Natural killer cell (primary cell): Measurements from ENCODE around the gene EEPD1. TPM values are rescaled to one million over a fixed set of nuclear protein-coding genes. Genes with fewer than 3 reads are reported as not detected.

ENCODE experiments used
- ATAC-seq, 3 donors: fragments of 150-1000 bp in 2 of 3; fragments of 200-7000 bp in 1 of 3; cut with Tn5 transposase; 1 replicate in 1 of 3; 2 replicates in 2 of 3; pipeline ENCODE4 v1.10.0; 2021; ENCODE audit warnings: mild to moderate bottlenecking in 2 of 3, moderate library complexity in 2 of 3
- DNase-seq, 2 donors: peaks; one replicate each; pipeline versions ENCODE4 v3.0.0 to v3.0.0-alpha.2; 2013 to 2021; ENCODE audit warnings: mixed read lengths in 1 of 2
- H3K27ac ChIP-seq: one replicate; pipeline ENCODE4 v1.5.1; 2013; ENCODE audit warnings: mild to moderate bottlenecking, low read length
- H3K27me3 ChIP-seq: one replicate; pipeline ENCODE4 v1.6.1; 2013; ENCODE audit warnings: low read length; ENCODE audit not compliant: control insufficient read depth, insufficient read depth
- H3K36me3 ChIP-seq: one replicate; pipeline ENCODE4 v1.6.1; 2013; ENCODE audit warnings: low read length; ENCODE audit not compliant: control insufficient read depth, insufficient read depth
- H3K4me1 ChIP-seq: one replicate; pipeline ENCODE4 v1.6.1; 2013; ENCODE audit warnings: low read length; ENCODE audit not compliant: control insufficient read depth, insufficient read depth
- H3K4me3 ChIP-seq: one replicate; pipeline ENCODE4 v1.5.1; 2013; ENCODE audit warnings: low read length
- H3K9me3 ChIP-seq: one replicate; pipeline ENCODE4 v1.6.1; 2013; ENCODE audit warnings: low read length; ENCODE audit not compliant: control insufficient read depth, insufficient read depth
- H3K27ac Mint-ChIP-seq, 2 donors: one replicate each; pipeline ENCODE4 v1.8.0; 2022; ENCODE audit warnings: mild to moderate bottlenecking in 2 of 2, mixed read lengths in 2 of 2, moderate library complexity in 1 of 2
- H3K27me3 Mint-ChIP-seq, 2 donors: one replicate each; pipeline ENCODE4 v1.8.0; 2022; ENCODE audit warnings: low read depth in 2 of 2, mixed read lengths in 2 of 2
- H3K36me3 Mint-ChIP-seq: one replicate; pipeline ENCODE4 v1.8.0; 2022; ENCODE audit warnings: mixed read lengths
- H3K4me1 Mint-ChIP-seq, 2 donors: one replicate each; pipeline ENCODE4 v1.8.0; 2022; ENCODE audit warnings: mixed read lengths in 2 of 2
- H3K4me3 Mint-ChIP-seq: one replicate; pipeline ENCODE4 v1.8.0; 2022; ENCODE audit warnings: mild to moderate bottlenecking, moderate library complexity, mixed read lengths
- H3K9me3 Mint-ChIP-seq, 2 donors: one replicate each; pipeline ENCODE4 v1.8.0; 2022; ENCODE audit warnings: mixed read lengths in 2 of 2
- CTCF ChIP-seq: fragments of 200-600 bp; IDR thresholded peaks from one replicate; pipeline ENCODE4 v1.8.0; 2022; ENCODE audit warnings: antibody characterized with exemption
- WGBS: methylation state at CpG from one replicate; pipeline ENCODE4 v1.1.7; 2013; ENCODE audit warnings: missing lambda C conversion rate; ENCODE audit not compliant: insufficient coverage; 5-methylcytosine and 5-hydroxymethylcytosine counted together
- intact Hi-C: fragments of 100-400 bp; cut with micrococcal nuclease; formaldehyde crosslinking; loops from one replicate; pipeline ENCODE4 v1.14.2; 2022
- total RNA-seq, 4 donors: library from RNA; stranded (reverse); fragments of 120-200 nt in 1 of 4; gene quantifications; one replicate each; pipeline versions ENCODE4 v1.2.3 to v1.2.4, GENCODE V29; 2013 to 2022

Gene EEPD1
- total RNA-seq, 3 donors from 2014 or later (not counting 1 experiment from before 2014, with no cell fraction given) = 0.45 to 4.9 (median 1.4) TPM

GRCh38 chr7:36165802-36166201 lies 12.7 kb downstream of the EEPD1 start:
- no peak overlapping the region for H3K27ac ChIP-seq
- DNase-seq = no peak

GRCh38 chr7:36167403-36168050 lies 14.5 kb downstream of the EEPD1 start:
- no peaks in the 10 kb centered on the region for H3K9me3 Mint-ChIP-seq
- Histone ChIP-seq H3K36me3 (no peaks in the 10 kb centered on the region), H3K4me1 (no peaks in the 10 kb centered on the region), H3K9me3 (no peaks in the 10 kb centered on the region), H3K27me3 (no peaks in the 10 kb centered on the region), H3K27ac (no peak overlapping the region), H3K4me3 (no peak overlapping the region)
- H3K4me1 Mint-ChIP-seq = no peaks in the 10 kb centered on the region
- H3K27me3 Mint-ChIP-seq = peaks cover 0 to 2% of the 10 kb centered on the region in 2 donors
- H3K36me3 Mint-ChIP-seq = no peaks in the 10 kb centered on the region
- WGBS = 96% methylated on average over 10 of the region's 12 CpGs
- DNase-seq (no peak), ATAC-seq (no peak)
- H3K27ac Mint-ChIP-seq = no peak overlapping the region
- H3K4me3 Mint-ChIP-seq = no peak overlapping the region
- intact Hi-C loops = no loop called here
- no peak for TF ChIP-seq CTCF

More at GRCh38 chr7:36165802-36166201, 12.7 kb downstream of the EEPD1 start:
- Histone ChIP-seq H3K36me3 (no peaks in the 10 kb centered on the region), H3K4me3 (no peak overlapping the region), H3K9me3 (no peaks in the 10 kb centered on the region), H3K4me1 (no peaks in the 10 kb centered on the region), H3K27me3 (no peaks in the 10 kb centered on the region)
- WGBS = 96% methylated on average over 4 of the region's 4 CpGs
- no peak overlapping the region for H3K4me3 Mint-ChIP-seq
- ATAC-seq = no peak
- intact Hi-C loops = no loop called here
- TF ChIP-seq CTCF = no peak
- H3K4me1 Mint-ChIP-seq = no peaks in the 10 kb centered on the region
- H3K27me3 Mint-ChIP-seq = peaks cover 0 to 2% of the 10 kb centered on the region in 2 donors
- H3K9me3 Mint-ChIP-seq = no peaks in the 10 kb centered on the region
- H3K27ac Mint-ChIP-seq = no peak overlapping the region
- no peaks in the 10 kb centered on the region for H3K36me3 Mint-ChIP-seq

GRCh38 chr7:36171503-36171902 lies 18.4 kb downstream of the EEPD1 start:
- DNase-seq = no peak
- 29% methylated on average over 1 of the region's 2 CpGs for WGBS
- Histone ChIP-seq H3K27me3 (no peaks in the 10 kb centered on the region), H3K36me3 (no peaks in the 10 kb centered on the region), H3K4me3 (no peak overlapping the region), H3K27ac (no peak overlapping the region), H3K9me3 (no peaks in the 10 kb centered on the region), H3K4me1 (peaks cover 3% of the 10 kb centered on the region)
- Mint-ChIP-seq H3K27me3 (no peaks in the 10 kb centered on the region), H3K36me3 (no peaks in the 10 kb centered on the region), H3K4me3 (no peak overlapping the region), H3K9me3 (no peaks in the 10 kb centered on the region), H3K27ac (no peak overlapping the region), H3K4me1 (no peaks in the 10 kb centered on the region)
- intact Hi-C loops = no loop called here
- no peak for TF ChIP-seq CTCF
- peak; percentile 10 to 34 (median 12) for ATAC-seq

GRCh38 chr7:36175886-36176285 lies 22.8 kb downstream of the EEPD1 start:
- Histone ChIP-seq H3K27ac (no peak overlapping the region), H3K36me3 (no peaks in the 10 kb centered on the region), H3K4me3 (no peak overlapping the region), H3K27me3 (no peaks in the 10 kb centered on the region), H3K4me1 (peaks cover 3% of the 10 kb centered on the region), H3K9me3 (no peaks in the 10 kb centered on the region)
- DNase-seq (no peak), ATAC-seq (peak in 2 of 3 donors; percentile 29 to 55)
- peaks cover 0 to 4% of the 10 kb centered on the region in 2 donors for H3K27me3 Mint-ChIP-seq
- no peaks in the 10 kb centered on the region for H3K4me1 Mint-ChIP-seq
- H3K27ac Mint-ChIP-seq = no peak overlapping the region
- no peak overlapping the region for H3K4me3 Mint-ChIP-seq
- intact Hi-C loops = no loop called here
- no peaks in the 10 kb centered on the region for H3K9me3 Mint-ChIP-seq
- H3K36me3 Mint-ChIP-seq = no peaks in the 10 kb centered on the region
- 46% methylated on average over 8 of the region's 8 CpGs for WGBS
- TF ChIP-seq CTCF = no peak
